PFSK-1 (cell line): ENCODE data around the gene DUXB. TPM values are rescaled to one million over a fixed set of nuclear protein-coding genes. Genes with fewer than 3 reads are reported as not detected.

Experiments used
- FOXP2 ChIP-seq: optimal IDR thresholded peaks from 2 replicates; pipeline ENCODE3; 2011; ENCODE audit warnings: borderline replicate concordance, control low read depth, inconsistent platforms; ENCODE audit not compliant: insufficient read depth; ENCODE audit errors: extremely low read length, extremely low read depth
- POLR2AphosphoS5 ChIP-seq: IDR thresholded peaks from 2 replicates; pipeline ENCODE4 v1.6.1; 2012; ENCODE audit warnings: low read depth, mild to moderate bottlenecking, control low read depth, low read length, moderate library complexity
- REST ChIP-seq, 2 experiments: IDR thresholded peaks; 2 replicates each; pipeline versions ENCODE4 v1.6.1 to v1.8.0; 2011 to 2012; ENCODE audit warnings: low read depth in 2 of 2, low read length in 2 of 2, control low read depth in 1 of 2, inconsistent platforms in 1 of 2, mild to moderate bottlenecking in 1 of 2, moderate library complexity in 1 of 2; ENCODE audit not compliant: insufficient read depth in 1 of 2
- SIN3A ChIP-seq: IDR thresholded peaks from 2 replicates; pipeline ENCODE4 v1.6.1; 2012; ENCODE audit warnings: mild to moderate bottlenecking, low read length, moderate library complexity, borderline replicate concordance; ENCODE audit not compliant: insufficient read depth
- TAF1 ChIP-seq: IDR thresholded peaks from 2 replicates; pipeline ENCODE4 v1.6.1; 2012; ENCODE audit warnings: low read length, control low read depth, borderline replicate concordance; ENCODE audit not compliant: insufficient read depth
- polyA plus RNA-seq: library from polyadenylated mRNA; unstranded; fragments of >200 nt; gene quantifications from one replicate; pipeline ENCODE4 v1.2.1, GENCODE V29; 2012; ENCODE audit warnings: low read depth, missing spikeins; ENCODE audit not compliant: insufficient read length

The DUXB gene
- not detected for polyA plus RNA-seq

- TF ChIP-seq REST (IDR thresholded peaks at IDR 0.05; ENCODE audit: insufficient read depth in 1 of 2, low read depth in 2 of 2, low read length in 2 of 2) (no peak), TAF1 (no peak)
Observed at GRCh38 chr16:75701361-75701760, at the start of gene DUXB. Gene DUXB, minus strand, starts transcription at chr16:75701461. Its CDS starts 43 bp downstream, at chr16:75701418.

GRCh38 chr16:75750528-75750927, 49.3 kb upstream of the DUXB start:
- TF ChIP-seq FOXP2 (no peak), SIN3A (no peak), POLR2AphosphoS5 (no peak), REST (IDR thresholded peaks at IDR 0.05; ENCODE audit: insufficient read depth in 1 of 2, low read depth in 2 of 2, low read length in 2 of 2) (no peak), TAF1 (no peak)

GRCh38 chr16:75746359-75746758, 45.1 kb upstream of the DUXB start:
- TF ChIP-seq REST (IDR thresholded peaks at IDR 0.05; ENCODE audit: insufficient read depth in 1 of 2, low read depth in 2 of 2, low read length in 2 of 2) (no peak), POLR2AphosphoS5 (no peak), SIN3A (no peak), TAF1 (no peak), FOXP2 (no peak)

- TF ChIP-seq TAF1 = no peak
Observed at GRCh38 chr16:75745823-75746222, 44.6 kb upstream of the DUXB start.

GRCh38 chr16:75745242-75745641, 44.0 kb upstream of the DUXB start:
- no peak for TF ChIP-seq FOXP2
- TF ChIP-seq REST (IDR thresholded peaks at IDR 0.05; ENCODE audit: insufficient read depth in 1 of 2, low read depth in 2 of 2, low read length in 2 of 2) = no peak
- no peak for TF ChIP-seq POLR2AphosphoS5
- TF ChIP-seq TAF1 = no peak
- no peak for TF ChIP-seq SIN3A

- TF ChIP-seq REST (IDR thresholded peaks at IDR 0.05; ENCODE audit: insufficient read depth in 1 of 2, low read depth in 2 of 2, low read length in 2 of 2) (no peak), FOXP2 (no peak), SIN3A (no peak), TAF1 (no peak), POLR2AphosphoS5 (no peak)
Observed at GRCh38 chr16:75742424-75743047, 41.3 kb upstream of the DUXB start.
